Measurements from ENCODE around the gene AMMECR1. TPM values are rescaled to one million over a fixed set of nuclear protein-coding genes. Genes with fewer than 3 reads are reported as not detected.

Gene AMMECR1
- total and polyA plus RNA-seq, 10 donors: 1.7 to 15.6 (median 9.6) TPM

- Histone ChIP-seq H3K9me3 (no peaks in the 10 kb centered on the region), H3K4me1 (no peaks in the 10 kb centered on the region), H3K36me3 (no peaks in the 10 kb centered on the region), H3K4me3 (no peak overlapping the region), H3K27ac (no peak overlapping the region), H3K27me3 (replicated peaks in 1 of 7) (no peaks in the 10 kb centered on the region)
- 77 to 97% (median 93%) methylated on average over 7 of the region's 7 CpGs for WGBS, 5 donors
- TF ChIP-seq, protein P1, sequence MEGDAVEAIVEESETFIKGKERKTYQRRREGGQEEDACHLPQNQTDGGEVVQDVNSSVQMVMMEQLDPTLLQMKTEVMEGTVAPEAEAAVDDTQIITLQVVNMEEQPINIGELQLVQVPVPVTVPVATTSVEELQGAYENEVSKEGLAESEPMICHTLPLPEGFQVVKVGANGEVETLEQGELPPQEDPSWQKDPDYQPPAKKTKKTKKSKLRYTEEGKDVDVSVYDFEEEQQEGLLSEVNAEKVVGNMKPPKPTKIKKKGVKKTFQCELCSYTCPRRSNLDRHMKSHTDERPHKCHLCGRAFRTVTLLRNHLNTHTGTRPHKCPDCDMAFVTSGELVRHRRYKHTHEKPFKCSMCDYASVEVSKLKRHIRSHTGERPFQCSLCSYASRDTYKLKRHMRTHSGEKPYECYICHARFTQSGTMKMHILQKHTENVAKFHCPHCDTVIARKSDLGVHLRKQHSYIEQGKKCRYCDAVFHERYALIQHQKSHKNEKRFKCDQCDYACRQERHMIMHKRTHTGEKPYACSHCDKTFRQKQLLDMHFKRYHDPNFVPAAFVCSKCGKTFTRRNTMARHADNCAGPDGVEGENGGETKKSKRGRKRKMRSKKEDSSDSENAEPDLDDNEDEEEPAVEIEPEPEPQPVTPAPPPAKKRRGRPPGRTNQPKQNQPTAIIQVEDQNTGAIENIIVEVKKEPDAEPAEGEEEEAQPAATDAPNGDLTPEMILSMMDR (IDR thresholded peaks at IDR 0.05 in 8 of 11, conservative IDR thresholded peaks at IDR 0.05 in 3 of 11): no peak
- TF ChIP-seq POLR2A (IDR thresholded peaks at IDR 0.05) (no peak), POLR2AphosphoS5 (IDR thresholded peaks at IDR 0.05) (no peak)
- intact Hi-C loops (cut with DNase I; ENCODE audit: low total_unique reads): no loop called here
- DNase-seq: no peak
Measured at GRCh38 chrX:110252711-110253110, 65.2 kb downstream of the AMMECR1 start.

- no peak for TF ChIP-seq POLR2AphosphoS5 (IDR thresholded peaks at IDR 0.05)
- H3K36me3 ChIP-seq: no peaks in the 10 kb centered on the region
- no peaks in the 10 kb centered on the region for H3K27me3 ChIP-seq (replicated peaks in 1 of 7)
- no peak overlapping the region for H3K27ac ChIP-seq
- H3K9me3 ChIP-seq: no peaks in the 10 kb centered on the region
- H3K4me3 ChIP-seq: no peak overlapping the region
- 64 to 100% (median 97%) methylated on average over 1 of the region's 1 CpG for WGBS, 5 donors
- no peak for DNase-seq
- H3K4me1 ChIP-seq: no peaks in the 10 kb centered on the region
- intact Hi-C loops (cut with DNase I; ENCODE audit: low total_unique reads): no loop called here
Measured at GRCh38 chrX:110251961-110252360, 65.9 kb downstream of the AMMECR1 start.

GRCh38 chrX:110251526-110251925, 66.4 kb downstream of the AMMECR1 start:
- H3K9me3 ChIP-seq: no peaks in the 10 kb centered on the region
- H3K27me3 ChIP-seq (replicated peaks in 1 of 7): no peaks in the 10 kb centered on the region
- WGBS, 5 donors: 35 to 70% (median 43%) methylated on average over 1 of the region's 1 CpG
- H3K4me3 ChIP-seq: no peak overlapping the region
- intact Hi-C loops (cut with DNase I; ENCODE audit: low total_unique reads): no loop called here
- no peaks in the 10 kb centered on the region for H3K4me1 ChIP-seq
- TF ChIP-seq, protein P1 (IDR thresholded peaks at IDR 0.05 in 8 of 11, conservative IDR thresholded peaks at IDR 0.05 in 3 of 11): no peak
- TF ChIP-seq POLR2AphosphoS5 (IDR thresholded peaks at IDR 0.05) (no peak), POLR2A (IDR thresholded peaks at IDR 0.05) (no peak)
- no peak for DNase-seq
- H3K36me3 ChIP-seq: no peaks in the 10 kb centered on the region
- no peak overlapping the region for H3K27ac ChIP-seq

- DNase-seq: no peak
- no peaks in the 10 kb centered on the region for H3K9me3 ChIP-seq
- H3K27ac ChIP-seq: no peak overlapping the region
- H3K4me3 ChIP-seq: no peak overlapping the region
- intact Hi-C loops (cut with DNase I; ENCODE audit: low total_unique reads): no loop called here
- no peaks in the 10 kb centered on the region for H3K36me3 ChIP-seq
- H3K27me3 ChIP-seq (replicated peaks in 1 of 7): no peaks in the 10 kb centered on the region
- no peaks in the 10 kb centered on the region for H3K4me1 ChIP-seq
- 84 to 100% (median 98%) methylated on average over 1 of the region's 1 CpG for WGBS, 5 donors
- TF ChIP-seq, protein P1 (IDR thresholded peaks at IDR 0.05 in 8 of 11, conservative IDR thresholded peaks at IDR 0.05 in 3 of 11): no peak
- TF ChIP-seq POLR2A (IDR thresholded peaks at IDR 0.05) (no peak), POLR2AphosphoS5 (IDR thresholded peaks at IDR 0.05) (no peak)
Measured at GRCh38 chrX:110250847-110251246, 67.0 kb downstream of the AMMECR1 start.

GRCh38 chrX:110248578-110248977, 69.3 kb downstream of the AMMECR1 start:
- DNase-seq: no peak
- intact Hi-C loops (cut with DNase I; ENCODE audit: low total_unique reads): no loop called here
- H3K9me3 ChIP-seq: no peaks in the 10 kb centered on the region

More at GRCh38 chrX:110248578-110248977, 69.3 kb downstream of the AMMECR1 start:
- TF ChIP-seq, protein P1 (IDR thresholded peaks at IDR 0.05 in 8 of 11, conservative IDR thresholded peaks at IDR 0.05 in 3 of 11): no peak
- TF ChIP-seq POLR2A (IDR thresholded peaks at IDR 0.05) (no peak), POLR2AphosphoS5 (IDR thresholded peaks at IDR 0.05) (no peak)
- no peak overlapping the region for H3K4me3 ChIP-seq
- 53 to 80% (median 60%) methylated on average over 1 of the region's 1 CpG for WGBS, 5 donors
- no peaks in the 10 kb centered on the region for H3K27me3 ChIP-seq (replicated peaks in 1 of 7)
- no peaks in the 10 kb centered on the region for H3K4me1 ChIP-seq
- H3K27ac ChIP-seq: no peak overlapping the region
- H3K36me3 ChIP-seq: no peaks in the 10 kb centered on the region
